Measurements from ENCODE around the gene PTGR3. TPM values are rescaled to one million over a fixed set of nuclear protein-coding genes. Genes with fewer than 3 reads are reported as not detected.
A peak's percentile ranks its signal among the peaks of the same experiment; 100 is the strongest.

PTGR3 gene, protein sequence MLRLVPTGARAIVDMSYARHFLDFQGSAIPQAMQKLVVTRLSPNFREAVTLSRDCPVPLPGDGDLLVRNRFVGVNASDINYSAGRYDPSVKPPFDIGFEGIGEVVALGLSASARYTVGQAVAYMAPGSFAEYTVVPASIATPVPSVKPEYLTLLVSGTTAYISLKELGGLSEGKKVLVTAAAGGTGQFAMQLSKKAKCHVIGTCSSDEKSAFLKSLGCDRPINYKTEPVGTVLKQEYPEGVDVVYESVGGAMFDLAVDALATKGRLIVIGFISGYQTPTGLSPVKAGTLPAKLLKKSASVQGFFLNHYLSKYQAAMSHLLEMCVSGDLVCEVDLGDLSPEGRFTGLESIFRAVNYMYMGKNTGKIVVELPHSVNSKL
- total RNA-seq (2014; rRNA removed), result 8.2 and 8.3 TPM in 2 replicates
- percentile 79 among the genes with signal in this experiment for Bru-seq, nascent RNA
- BruChase-seq, experiment 1, labeled RNA remaining after a 6-hour chase, result percentile 77 among the genes with signal in this experiment
- percentile 86 among the genes with signal in this experiment for BruChase-seq, experiment 2, labeled RNA remaining after a 2-hour chase
- long read RNA-seq, full-length matches to known transcripts, result 64 of 89 reads
- long read RNA-seq, partial matches to known transcripts, result 0 of 89 reads
- long read RNA-seq, other reads (novel, unspliced or antisense), result 25 of 89 reads

DNA sequence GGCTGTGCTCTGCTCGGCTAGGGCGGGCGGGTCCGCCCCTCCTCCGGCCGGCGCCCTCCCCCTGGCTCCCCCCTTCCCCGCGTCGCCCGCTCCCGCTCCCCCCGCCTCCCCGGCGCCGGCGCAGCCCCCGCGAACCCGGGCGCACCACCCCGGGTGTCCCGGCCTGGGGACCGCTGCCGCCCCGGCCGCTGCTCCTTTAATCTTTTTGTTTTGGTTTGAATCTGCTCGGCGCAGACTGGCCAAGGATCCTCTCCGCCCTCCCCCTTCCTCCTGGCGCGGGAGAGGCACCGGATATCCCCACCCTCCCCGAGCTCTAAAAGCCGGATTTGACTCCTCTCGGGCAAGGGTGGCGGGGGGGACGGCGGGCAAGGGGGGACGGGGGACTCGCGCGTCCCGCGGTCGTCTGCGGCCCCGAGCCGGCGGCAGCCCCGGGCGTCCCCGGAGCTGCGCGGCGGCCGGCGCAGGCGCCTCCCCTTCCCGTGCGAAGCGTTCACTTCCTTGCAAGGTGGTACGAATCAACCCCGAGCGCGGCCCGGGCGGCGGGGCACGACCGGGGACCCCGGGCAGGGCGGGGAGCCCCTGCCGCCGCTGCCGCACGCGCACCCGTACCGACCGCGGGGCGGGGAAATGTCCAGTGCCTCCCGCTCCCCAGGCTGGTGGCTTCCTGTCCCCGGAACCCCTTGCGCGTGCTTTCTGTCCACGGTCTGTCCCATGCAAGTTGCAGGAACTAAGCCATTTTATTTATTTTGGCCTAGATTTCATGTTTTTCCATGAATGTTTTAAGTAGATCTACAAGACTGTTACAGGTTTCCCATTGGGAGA lies at the start of gene PTGR3:
TSS of gene PTGR3 (minus strand) at position 11 of the 822 bp plus-strand sequence. CDS start 81 bp downstream, outside the sequence.
- Histone ChIP-seq H3K4me1 (ENCODE audit: insufficient read depth, low read length) (peaks cover 38% of the 10 kb centered on the region), H3K4me3 (ENCODE audit: low read length) (peak within 1 kb of the TSS; percentile 92), H3K9me3 (ENCODE audit: low read length) (no peaks in the 10 kb centered on the region), H3K4me2 (ENCODE audit: low read length) (peak within 1 kb of the TSS; percentile 92), H4K20me1 (ENCODE audit: low read length) (0 out of 2 replicates have a peak, but pooled peaks cover 8% of the 10 kb centered on the region), H3K9me2 (replicated peaks; ENCODE audit: low read length) (no peaks in the 10 kb centered on the region), H3F3A (ENCODE audit: low read length, unreplicated experiment) (peaks cover 9% of the 10 kb centered on the region), H3K36me3 (ENCODE audit: low read depth, low read length) (no peaks in the 10 kb centered on the region), H3K79me2 (ENCODE audit: low read length) (peaks cover 58% of the 10 kb centered on the region), H2AFZ (ENCODE audit: low read length) (peak within 1 kb of the TSS; percentile 92), H3K27ac (ENCODE audit: low read length) (peak within 1 kb of the TSS; percentile 89), H3K27me3 (ENCODE audit: low read length) (no peaks in the 10 kb centered on the region), H3K9ac (ENCODE audit: low read length) (peak within 1 kb of the TSS; percentile 81)
- peak; percentile 84 for DNase-seq
- intact Hi-C loops (cut with micrococcal nuclease), result loop anchor here (1.0 to 5.0 kb wide), 2 partner anchors 270 to 557 kb away; no protein-coding TSS in a partner anchor
- ChIA-PET POLR2A (ENCODE audit: unreplicated experiment) (interaction anchor here (0.6 to 0.7 kb wide), 4 partner anchors 84 to 304 kb away, joined by 4 to 6 read pairs (median 4); no protein-coding TSS in a partner anchor), CTCF (interaction anchor here (0.6 kb wide), 1 partner anchor 103 kb away, joined by 4 read pairs; no protein-coding TSS in a partner anchor)
- ATAC-seq, result peak; percentile 56
- no TSS peak for BruUV-seq (replicated peaks)
- TF ChIP-seq, protein P1, sequence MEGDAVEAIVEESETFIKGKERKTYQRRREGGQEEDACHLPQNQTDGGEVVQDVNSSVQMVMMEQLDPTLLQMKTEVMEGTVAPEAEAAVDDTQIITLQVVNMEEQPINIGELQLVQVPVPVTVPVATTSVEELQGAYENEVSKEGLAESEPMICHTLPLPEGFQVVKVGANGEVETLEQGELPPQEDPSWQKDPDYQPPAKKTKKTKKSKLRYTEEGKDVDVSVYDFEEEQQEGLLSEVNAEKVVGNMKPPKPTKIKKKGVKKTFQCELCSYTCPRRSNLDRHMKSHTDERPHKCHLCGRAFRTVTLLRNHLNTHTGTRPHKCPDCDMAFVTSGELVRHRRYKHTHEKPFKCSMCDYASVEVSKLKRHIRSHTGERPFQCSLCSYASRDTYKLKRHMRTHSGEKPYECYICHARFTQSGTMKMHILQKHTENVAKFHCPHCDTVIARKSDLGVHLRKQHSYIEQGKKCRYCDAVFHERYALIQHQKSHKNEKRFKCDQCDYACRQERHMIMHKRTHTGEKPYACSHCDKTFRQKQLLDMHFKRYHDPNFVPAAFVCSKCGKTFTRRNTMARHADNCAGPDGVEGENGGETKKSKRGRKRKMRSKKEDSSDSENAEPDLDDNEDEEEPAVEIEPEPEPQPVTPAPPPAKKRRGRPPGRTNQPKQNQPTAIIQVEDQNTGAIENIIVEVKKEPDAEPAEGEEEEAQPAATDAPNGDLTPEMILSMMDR (conservative IDR thresholded peaks at IDR 0.05; ENCODE audit: low read depth, low read length), result no peak
- TF ChIP-seq EZH2 (IDR thresholded peaks at IDR 0.05; ENCODE audit: low read length, unreplicated experiment) (no peak), EZH2phosphoT487 (IDR thresholded peaks at IDR 0.05; ENCODE audit: borderline replicate concordance, low read length) (no peak)

DNA sequence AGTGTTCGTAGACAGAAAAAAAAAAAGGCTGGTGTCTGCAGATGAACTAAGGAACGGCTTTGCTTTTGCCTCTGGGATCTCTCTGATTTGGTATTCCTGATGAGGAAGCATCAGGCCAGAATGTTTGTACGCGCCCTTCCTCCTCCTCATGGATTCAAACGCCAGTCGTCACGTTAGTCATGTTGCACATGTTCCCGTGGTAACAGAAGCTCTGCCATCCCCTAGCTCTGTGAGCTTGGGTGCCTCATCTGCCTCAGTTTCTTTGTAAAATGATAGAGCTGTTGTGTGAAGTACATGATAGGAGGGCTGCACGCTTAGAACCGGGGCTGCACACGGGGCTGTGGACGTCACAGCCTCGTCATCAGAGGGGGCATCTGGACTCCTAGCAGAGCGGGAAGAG lies 48.7 kb upstream of the PTGR3 start:
- Histone ChIP-seq H3K4me1 (ENCODE audit: insufficient read depth, low read length) (no peaks in the 10 kb centered on the region), H3K27ac (ENCODE audit: low read length) (no peak overlapping the region), H3K9me2 (replicated peaks; ENCODE audit: low read length) (no peaks in the 10 kb centered on the region), H4K20me1 (ENCODE audit: low read length) (no peaks in the 10 kb centered on the region), H3K4me3 (ENCODE audit: low read length) (no peak overlapping the region), H3K79me2 (ENCODE audit: low read length) (no peaks in the 10 kb centered on the region), H2AFZ (ENCODE audit: low read length) (no peak overlapping the region), H3K36me3 (ENCODE audit: low read depth, low read length) (no peaks in the 10 kb centered on the region), H3F3A (ENCODE audit: low read length, unreplicated experiment) (no peaks in the 10 kb centered on the region), H3K27me3 (ENCODE audit: low read length) (no peaks in the 10 kb centered on the region), H3K9ac (ENCODE audit: low read length) (no peak overlapping the region), H3K4me2 (ENCODE audit: low read length) (no peak overlapping the region), H3K9me3 (ENCODE audit: low read length) (no peaks in the 10 kb centered on the region)
- POLR2A ChIA-PET (ENCODE audit: unreplicated experiment), result interaction anchor here (0.6 kb wide), 1 partner anchor 216 kb away, joined by 3 read pairs; no protein-coding TSS in a partner anchor
- TF ChIP-seq EZH2 (IDR thresholded peaks at IDR 0.05; ENCODE audit: low read length, unreplicated experiment) (no peak), EZH2phosphoT487 (IDR thresholded peaks at IDR 0.05; ENCODE audit: borderline replicate concordance, low read length) (no peak)
- TF ChIP-seq, protein P1 (conservative IDR thresholded peaks at IDR 0.05; ENCODE audit: low read depth, low read length), result no peak
- intact Hi-C loops (cut with micrococcal nuclease), result no loop called here
- DNase-seq, result no peak
- CTCF ChIA-PET, result no interaction called here
- ATAC-seq, result no peak
- BruUV-seq (replicated peaks), result no TSS peak
